Activated CD8-positive, alpha-beta T cell treated with anti-CD3 and anti-CD28 coated beads for 36 hours (primary cell): ENCODE data around the gene TSC22D1. TPM values are rescaled to one million over a fixed set of nuclear protein-coding genes. Genes with fewer than 3 reads are reported as not detected.

ENCODE experiments used
- ATAC-seq: fragments of 200-7000 bp; cut with Tn5 transposase; one replicate; pipeline ENCODE4 v1.10.0; 2021; ENCODE audit warnings: mild to moderate bottlenecking, moderate library complexity
- CTCF ChIA-PET: fragments of 350-600 bp; sonication (Branson Sonifier 250); formaldehyde crosslinking; loops from one replicate; lab custom pipeline; 2021; ENCODE audit warnings: antibody characterized with exemption; lab: Charles Lee
- POLR2A ChIA-PET: fragments of 350-600 bp; sonication (Branson Sonifier 250); formaldehyde crosslinking; loops from one replicate; lab custom pipeline; 2021; ENCODE audit warnings: antibody characterized with exemption; lab: Charles Lee
- DNase-seq: peaks from one replicate; pipeline ENCODE4 v3.0.0-alpha.2; 2020
- H3K27ac Mint-ChIP-seq: one replicate; pipeline ENCODE4 v1.8.0; 2021; ENCODE audit warnings: mild to moderate bottlenecking, mixed read lengths
- H3K27me3 Mint-ChIP-seq: one replicate; pipeline ENCODE4 v1.8.0; 2021; ENCODE audit warnings: mixed read lengths
- H3K36me3 Mint-ChIP-seq: one replicate; pipeline ENCODE4 v1.8.0; 2021; ENCODE audit warnings: low read depth, mixed read lengths
- H3K4me1 Mint-ChIP-seq: one replicate; pipeline ENCODE4 v1.8.0; 2021; ENCODE audit warnings: low read depth, mixed read lengths
- H3K4me3 Mint-ChIP-seq: one replicate; pipeline ENCODE4 v1.8.0; 2021; ENCODE audit warnings: mild to moderate bottlenecking, moderate library complexity, mixed read lengths
- H3K9me3 Mint-ChIP-seq: one replicate; pipeline ENCODE4 v1.8.0; 2021; ENCODE audit warnings: mixed read lengths
- CTCF ChIP-seq: fragments of 200-600 bp; IDR thresholded peaks from one replicate; pipeline ENCODE4 v1.8.0; 2022; ENCODE audit warnings: antibody characterized with exemption, mild to moderate bottlenecking
- intact Hi-C: fragments of 100-400 bp; cut with micrococcal nuclease; formaldehyde crosslinking; loops from one replicate; pipeline ENCODE4 v1.10.0; 2022
- total RNA-seq, 2 experiments: library from RNA; stranded (reverse); gene quantifications; one replicate each; pipeline ENCODE4 v1.2.3, GENCODE V29; 2021

Gene TSC22D1
- total RNA-seq, 2 experiments from 2014 or later: 7.6 to 9.6 TPM

- H3K9me3 Mint-ChIP-seq: no peaks in the 10 kb centered on the region
- no peak overlapping the region for H3K4me3 Mint-ChIP-seq
- ChIA-PET CTCF (no interaction called here), POLR2A (no interaction called here)
- no peak overlapping the region for H3K27ac Mint-ChIP-seq
- no peak for ATAC-seq
- H3K4me1 Mint-ChIP-seq: no peaks in the 10 kb centered on the region
- DNase-seq: no peak
- intact Hi-C loops: no loop called here
- H3K27me3 Mint-ChIP-seq: peaks cover 4% of the 10 kb centered on the region
- no peak for TF ChIP-seq CTCF
- no peaks in the 10 kb centered on the region for H3K36me3 Mint-ChIP-seq
Observed at GRCh38 chr13:44417876-44418275, 158.3 kb downstream of the TSC22D1 start.

- ChIA-PET CTCF (no interaction called here), POLR2A (no interaction called here)
- H3K27me3 Mint-ChIP-seq: peaks cover 2% of the 10 kb centered on the region
- H3K4me3 Mint-ChIP-seq: no peak overlapping the region
- H3K27ac Mint-ChIP-seq: no peak overlapping the region
- H3K4me1 Mint-ChIP-seq: no peaks in the 10 kb centered on the region
- ATAC-seq (no peak), DNase-seq (no peak)
- intact Hi-C loops: no loop called here
- H3K36me3 Mint-ChIP-seq: no peaks in the 10 kb centered on the region
- no peaks in the 10 kb centered on the region for H3K9me3 Mint-ChIP-seq
- TF ChIP-seq CTCF: no peak
Observed at GRCh38 chr13:44417446-44417845, 158.7 kb downstream of the TSC22D1 start.

GRCh38 chr13:44416744-44417143, 159.4 kb downstream of the TSC22D1 start:
- ChIA-PET CTCF (no interaction called here), POLR2A (no interaction called here)
- no peak overlapping the region for H3K4me3 Mint-ChIP-seq
- H3K4me1 Mint-ChIP-seq: no peaks in the 10 kb centered on the region
- ATAC-seq (no peak), DNase-seq (no peak)
- H3K27me3 Mint-ChIP-seq: no peaks in the 10 kb centered on the region
- intact Hi-C loops: no loop called here
- no peak overlapping the region for H3K27ac Mint-ChIP-seq
- TF ChIP-seq CTCF: no peak
- no peaks in the 10 kb centered on the region for H3K9me3 Mint-ChIP-seq
- no peaks in the 10 kb centered on the region for H3K36me3 Mint-ChIP-seq

- CTCF ChIA-PET: interaction anchor here (0.8 kb wide), 1 partner anchor 20 kb away, joined by 3 read pairs; no protein-coding TSS in a partner anchor
- Mint-ChIP-seq H3K27ac (no peak overlapping the region), H3K36me3 (no peaks in the 10 kb centered on the region), H3K27me3 (no peaks in the 10 kb centered on the region), H3K9me3 (no peaks in the 10 kb centered on the region), H3K4me3 (no peak overlapping the region), H3K4me1 (no peaks in the 10 kb centered on the region)
- no peak for ATAC-seq
- TF ChIP-seq CTCF: no peak
- no peak for DNase-seq
- intact Hi-C loops: no loop called here
- POLR2A ChIA-PET: no interaction called here
Observed at GRCh38 chr13:44416301-44416700, 159.8 kb downstream of the TSC22D1 start.

- no peak for TF ChIP-seq CTCF
- CTCF ChIA-PET: interaction anchor here (0.8 kb wide), 1 partner anchor 20 kb away, joined by 3 read pairs; no protein-coding TSS in a partner anchor
- Mint-ChIP-seq H3K27me3 (no peaks in the 10 kb centered on the region), H3K27ac (no peak overlapping the region), H3K9me3 (no peaks in the 10 kb centered on the region), H3K36me3 (no peaks in the 10 kb centered on the region), H3K4me3 (no peak overlapping the region), H3K4me1 (no peaks in the 10 kb centered on the region)
- intact Hi-C loops: no loop called here
- POLR2A ChIA-PET: no interaction called here
- no peak for DNase-seq
- ATAC-seq: no peak
Observed at GRCh38 chr13:44415815-44416214, 160.3 kb downstream of the TSC22D1 start.
